Measurements from ENCODE around the gene KCNQ5.

Gene KCNQ5

GRCh38 chr6:73086726-73087125 lies 464.9 kb downstream of the KCNQ5 start:
- Mint-ChIP-seq H3K27me3 (no peaks in the 10 kb centered on the region), H3K4me1 (ENCODE audit: low read depth) (peaks cover 6% of the 10 kb centered on the region), H3K4me3 (no peak overlapping the region), H3K9me3 (peaks cover 4% of the 10 kb centered on the region), H3K36me3 (ENCODE audit: low read depth) (peaks cover 21% of the 10 kb centered on the region), H3K27ac (no peak overlapping the region)

GRCh38 chr6:73088138-73088813 lies 466.4 kb downstream of the KCNQ5 start:
- H3K36me3 Mint-ChIP-seq (ENCODE audit: low read depth) = peaks cover 32% of the 10 kb centered on the region
- H3K4me3 Mint-ChIP-seq = no peak overlapping the region
- peaks cover 6% of the 10 kb centered on the region for H3K4me1 Mint-ChIP-seq (ENCODE audit: low read depth)
- H3K9me3 Mint-ChIP-seq = peaks cover 10% of the 10 kb centered on the region
- H3K27me3 Mint-ChIP-seq = no peaks in the 10 kb centered on the region
- peak overlapping the region; percentile 34 for H3K27ac Mint-ChIP-seq

GRCh38 chr6:73104921-73105320 lies 483.1 kb downstream of the KCNQ5 start:
- H3K27me3 Mint-ChIP-seq = no peaks in the 10 kb centered on the region
- H3K27ac Mint-ChIP-seq = no peak overlapping the region
- H3K4me3 Mint-ChIP-seq = no peak overlapping the region
- H3K36me3 Mint-ChIP-seq (ENCODE audit: low read depth) = peaks cover 13% of the 10 kb centered on the region
- peaks cover 5% of the 10 kb centered on the region for H3K4me1 Mint-ChIP-seq (ENCODE audit: low read depth)
- peaks cover 13% of the 10 kb centered on the region for H3K9me3 Mint-ChIP-seq

- Mint-ChIP-seq H3K27ac (peak overlapping the region; percentile 24), H3K4me1 (ENCODE audit: low read depth) (peaks cover 5% of the 10 kb centered on the region), H3K9me3 (peaks cover 4% of the 10 kb centered on the region), H3K27me3 (no peaks in the 10 kb centered on the region), H3K36me3 (ENCODE audit: low read depth) (peaks cover 15% of the 10 kb centered on the region), H3K4me3 (no peak overlapping the region)
Measured at GRCh38 chr6:73107016-73107415, 485.2 kb downstream of the KCNQ5 start.

- Mint-ChIP-seq H3K4me3 (no peak overlapping the region), H3K9me3 (no peaks in the 10 kb centered on the region), H3K36me3 (ENCODE audit: low read depth) (peaks cover 24% of the 10 kb centered on the region), H3K4me1 (ENCODE audit: low read depth) (peaks cover 5% of the 10 kb centered on the region), H3K27me3 (no peaks in the 10 kb centered on the region), H3K27ac (no peak overlapping the region)
Measured at GRCh38 chr6:73108949-73109348, 487.1 kb downstream of the KCNQ5 start.

- Mint-ChIP-seq H3K27ac (no peak overlapping the region), H3K27me3 (no peaks in the 10 kb centered on the region), H3K36me3 (ENCODE audit: low read depth) (peaks cover 24% of the 10 kb centered on the region), H3K4me1 (ENCODE audit: low read depth) (peaks cover 5% of the 10 kb centered on the region), H3K4me3 (no peak overlapping the region), H3K9me3 (no peaks in the 10 kb centered on the region)
Measured at GRCh38 chr6:73109659-73110058, 487.8 kb downstream of the KCNQ5 start.

GRCh38 chr6:73116330-73116729 lies 494.5 kb downstream of the KCNQ5 start:
- Mint-ChIP-seq H3K36me3 (ENCODE audit: low read depth) (peaks cover 27% of the 10 kb centered on the region), H3K4me1 (ENCODE audit: low read depth) (no peaks in the 10 kb centered on the region)

GRCh38 chr6:73121421-73121993 lies 499.6 kb downstream of the KCNQ5 start:
- H3K4me3 Mint-ChIP-seq = no peak overlapping the region
- no peaks in the 10 kb centered on the region for H3K9me3 Mint-ChIP-seq
- H3K4me1 Mint-ChIP-seq (ENCODE audit: low read depth) = no peaks in the 10 kb centered on the region
- H3K27ac Mint-ChIP-seq = no peak overlapping the region
- peaks cover 12% of the 10 kb centered on the region for H3K36me3 Mint-ChIP-seq (ENCODE audit: low read depth)
- no peaks in the 10 kb centered on the region for H3K27me3 Mint-ChIP-seq

More at GRCh38 chr6:73116330-73116729, 494.5 kb downstream of the KCNQ5 start:
- Mint-ChIP-seq H3K4me3 (no peak overlapping the region), H3K27ac (no peak overlapping the region), H3K9me3 (no peaks in the 10 kb centered on the region), H3K27me3 (no peaks in the 10 kb centered on the region)

- Mint-ChIP-seq H3K27ac (no peak overlapping the region), H3K27me3 (no peaks in the 10 kb centered on the region), H3K4me3 (no peak overlapping the region), H3K9me3 (no peaks in the 10 kb centered on the region), H3K4me1 (ENCODE audit: low read depth) (no peaks in the 10 kb centered on the region), H3K36me3 (ENCODE audit: low read depth) (peaks cover 12% of the 10 kb centered on the region)
Measured at GRCh38 chr6:73123632-73124329, 501.9 kb downstream of the KCNQ5 start.

GRCh38 chr6:73129653-73130443 lies 508.0 kb downstream of the KCNQ5 start:
- H3K36me3 Mint-ChIP-seq (ENCODE audit: low read depth) = peaks cover 10% of the 10 kb centered on the region
- H3K4me1 Mint-ChIP-seq (ENCODE audit: low read depth) = no peaks in the 10 kb centered on the region
- no peak overlapping the region for H3K27ac Mint-ChIP-seq
- H3K27me3 Mint-ChIP-seq = no peaks in the 10 kb centered on the region
- no peaks in the 10 kb centered on the region for H3K9me3 Mint-ChIP-seq
- H3K4me3 Mint-ChIP-seq = no peak overlapping the region

GRCh38 chr6:73131706-73132105 lies 509.8 kb downstream of the KCNQ5 start:
- H3K27ac Mint-ChIP-seq = no peak overlapping the region
- H3K36me3 Mint-ChIP-seq (ENCODE audit: low read depth) = peaks cover 10% of the 10 kb centered on the region
- no peaks in the 10 kb centered on the region for H3K4me1 Mint-ChIP-seq (ENCODE audit: low read depth)
- no peak overlapping the region for H3K4me3 Mint-ChIP-seq
- no peaks in the 10 kb centered on the region for H3K9me3 Mint-ChIP-seq
- no peaks in the 10 kb centered on the region for H3K27me3 Mint-ChIP-seq

GRCh38 chr6:73134588-73134987 lies 512.7 kb downstream of the KCNQ5 start:
- H3K27me3 Mint-ChIP-seq = no peaks in the 10 kb centered on the region
- H3K27ac Mint-ChIP-seq = no peak overlapping the region
- no peaks in the 10 kb centered on the region for H3K9me3 Mint-ChIP-seq
- peaks cover 10% of the 10 kb centered on the region for H3K36me3 Mint-ChIP-seq (ENCODE audit: low read depth)
- H3K4me1 Mint-ChIP-seq (ENCODE audit: low read depth) = no peaks in the 10 kb centered on the region
- H3K4me3 Mint-ChIP-seq = no peak overlapping the region

- Mint-ChIP-seq H3K4me1 (ENCODE audit: low read depth) (no peaks in the 10 kb centered on the region), H3K9me3 (no peaks in the 10 kb centered on the region), H3K27me3 (no peaks in the 10 kb centered on the region), H3K27ac (no peak overlapping the region), H3K36me3 (ENCODE audit: low read depth) (no peaks in the 10 kb centered on the region), H3K4me3 (no peak overlapping the region)
Measured at GRCh38 chr6:73139681-73140383, 518.0 kb downstream of the KCNQ5 start.

- Mint-ChIP-seq H3K36me3 (ENCODE audit: low read depth) (no peaks in the 10 kb centered on the region), H3K4me1 (ENCODE audit: low read depth) (no peaks in the 10 kb centered on the region), H3K27ac (no peak overlapping the region), H3K9me3 (no peaks in the 10 kb centered on the region), H3K27me3 (no peaks in the 10 kb centered on the region), H3K4me3 (no peak overlapping the region)
Measured at GRCh38 chr6:73143551-73143950, 521.7 kb downstream of the KCNQ5 start.
